Omental fat pad (tissue), 4 donors: ENCODE data around the gene THSD7B. TPM values are rescaled to one million over a fixed set of nuclear protein-coding genes. Genes with fewer than 3 reads are reported as not detected.

Experiments used
- ATAC-seq: fragments of 150-250 bp; one replicate; pipeline ENCODE4 v1.9.1; 2016; ENCODE audit warnings: mild to moderate bottlenecking, moderate library complexity; ENCODE audit not compliant: low FRiP score
- DNase-seq: peaks from one replicate; pipeline ENCODE4 v3.0.0-alpha.2; 2019; ENCODE audit warnings: low spot score
- small RNA-seq: library from RNA; depleted of rRNA; stranded (forward); fragments of <200 nt; gene quantifications from one replicate; pipeline ENCODE3, GENCODE V24; 2016
- total RNA-seq, 4 donors: library from RNA; depleted of rRNA; stranded (reverse); fragments of >200 nt; gene quantifications; one replicate each; pipeline ENCODE4 v1.1.0, GENCODE V29; 2016
- TF ChIP-seq, protein P1 (sequence below), 3 donors: fragments of 450-650 bp; IDR thresholded peaks; one replicate each; pipeline ENCODE4 v1.5.1; 2016 to 2017; ENCODE audit warnings: antibody characterized with exemption in 3 of 3, mild to moderate bottlenecking in 3 of 3, moderate library complexity in 2 of 3

THSD7B gene
- total RNA-seq, 4 donors from 2014 or later = 0.74 to 12.9 (median 2.5) TPM

DNA sequence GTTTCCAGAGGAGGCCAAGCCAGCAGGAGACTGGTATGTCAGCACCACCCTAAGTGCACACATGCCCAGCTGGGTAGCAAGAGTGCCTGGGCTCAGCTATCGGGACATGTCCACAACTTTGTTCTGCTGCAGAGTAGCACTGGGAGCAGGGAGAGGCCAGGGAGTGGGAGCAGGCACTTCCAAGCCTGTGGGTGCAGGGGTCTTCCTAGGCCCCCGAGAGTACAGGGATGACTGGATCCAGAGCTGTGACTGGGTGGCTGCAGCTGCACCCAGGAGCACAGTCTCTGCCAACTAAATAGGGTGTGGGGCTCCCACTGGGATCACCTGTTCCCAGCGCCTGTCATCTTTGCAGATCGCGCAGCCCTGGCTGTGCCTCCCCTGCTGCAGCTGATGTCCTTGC, 943.0 kb downstream of the THSD7B start:
- ATAC-seq (no peak), DNase-seq (no peak)
- TF ChIP-seq, protein P1, sequence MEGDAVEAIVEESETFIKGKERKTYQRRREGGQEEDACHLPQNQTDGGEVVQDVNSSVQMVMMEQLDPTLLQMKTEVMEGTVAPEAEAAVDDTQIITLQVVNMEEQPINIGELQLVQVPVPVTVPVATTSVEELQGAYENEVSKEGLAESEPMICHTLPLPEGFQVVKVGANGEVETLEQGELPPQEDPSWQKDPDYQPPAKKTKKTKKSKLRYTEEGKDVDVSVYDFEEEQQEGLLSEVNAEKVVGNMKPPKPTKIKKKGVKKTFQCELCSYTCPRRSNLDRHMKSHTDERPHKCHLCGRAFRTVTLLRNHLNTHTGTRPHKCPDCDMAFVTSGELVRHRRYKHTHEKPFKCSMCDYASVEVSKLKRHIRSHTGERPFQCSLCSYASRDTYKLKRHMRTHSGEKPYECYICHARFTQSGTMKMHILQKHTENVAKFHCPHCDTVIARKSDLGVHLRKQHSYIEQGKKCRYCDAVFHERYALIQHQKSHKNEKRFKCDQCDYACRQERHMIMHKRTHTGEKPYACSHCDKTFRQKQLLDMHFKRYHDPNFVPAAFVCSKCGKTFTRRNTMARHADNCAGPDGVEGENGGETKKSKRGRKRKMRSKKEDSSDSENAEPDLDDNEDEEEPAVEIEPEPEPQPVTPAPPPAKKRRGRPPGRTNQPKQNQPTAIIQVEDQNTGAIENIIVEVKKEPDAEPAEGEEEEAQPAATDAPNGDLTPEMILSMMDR (IDR thresholded peaks at IDR 0.05) = no peak

- TF ChIP-seq, protein P1 (IDR thresholded peaks at IDR 0.05) = no peak
- no peak for DNase-seq
- ATAC-seq = no peak
Measured at GRCh38 chr2:137715731-137716191, 950.4 kb downstream of the THSD7B start.

- TF ChIP-seq, protein P1 (IDR thresholded peaks at IDR 0.05) = no peak
- no peak for DNase-seq
- no peak for ATAC-seq
Measured at GRCh38 chr2:137718786-137719185, 953.4 kb downstream of the THSD7B start.

GRCh38 chr2:137721733-137722132, 956.4 kb downstream of the THSD7B start:
- ATAC-seq = no peak
- DNase-seq = no peak
- TF ChIP-seq, protein P1 (IDR thresholded peaks at IDR 0.05) = no peak

- ATAC-seq (no peak), DNase-seq (no peak)
- TF ChIP-seq, protein P1 (IDR thresholded peaks at IDR 0.05) = no peak
Measured at GRCh38 chr2:137724912-137725311, 959.6 kb downstream of the THSD7B start.

Small RNA genes lying within 50 kb of the gene (small RNA-seq; reads per million reads assigned to genes)
- not detected for gene RF00019
- not detected for gene RNA5SP105
